GM19324 (cell line): Measurements from ENCODE around the gene UBE2QL1.

Experiments
- ATAC-seq: cut with Tn5 transposase; IDR thresholded peaks from one replicate; pipeline ENCODE4 v1.9.1; 2021; ENCODE audit warnings: mild to moderate bottlenecking, moderate library complexity; ENCODE audit not compliant: unreplicated experiment, low FRiP score

Gene UBE2QL1

GRCh38 chr5:6471252-6471651 is 22.6 kb downstream of the UBE2QL1 start:
- ATAC-seq, result no peak

- no peak for ATAC-seq
Measured at GRCh38 chr5:6472792-6473191, 24.1 kb downstream of the UBE2QL1 start.

GRCh38 chr5:6473284-6473683 is 24.6 kb downstream of the UBE2QL1 start:
- ATAC-seq, result no peak

GRCh38 chr5:6475626-6476312 is 27.1 kb downstream of the UBE2QL1 start:
- no peak for ATAC-seq

GRCh38 chr5:6476313-6476661 is 27.6 kb downstream of the UBE2QL1 start:
- no peak for ATAC-seq

- ATAC-seq, result no peak
Measured at GRCh38 chr5:6478793-6479192, 30.1 kb downstream of the UBE2QL1 start.

GRCh38 chr5:6480133-6481051 is 31.7 kb downstream of the UBE2QL1 start:
- ATAC-seq, result no peak

- no peak for ATAC-seq
Measured at GRCh38 chr5:6482735-6483134, 34.1 kb downstream of the UBE2QL1 start.

GRCh38 chr5:6483880-6484382 is 35.3 kb downstream of the UBE2QL1 start:
- peak; percentile 84 for ATAC-seq

- no peak for ATAC-seq
Measured at GRCh38 chr5:6484446-6484845, 35.8 kb downstream of the UBE2QL1 start.

- ATAC-seq, result no peak
Measured at GRCh38 chr5:6484899-6485298, 36.2 kb downstream of the UBE2QL1 start.

- no peak for ATAC-seq
Measured at GRCh38 chr5:6485441-6485840, 36.8 kb downstream of the UBE2QL1 start.

GRCh38 chr5:6486074-6486473 is 37.4 kb downstream of the UBE2QL1 start:
- no peak for ATAC-seq

GRCh38 chr5:6487081-6487480 is 38.4 kb downstream of the UBE2QL1 start:
- ATAC-seq, result no peak

GRCh38 chr5:6488021-6488420 is 39.4 kb downstream of the UBE2QL1 start:
- no peak for ATAC-seq

GRCh38 chr5:6489643-6490185 is 41.1 kb downstream of the UBE2QL1 start:
- ATAC-seq, result no peak

- no peak for ATAC-seq
Measured at GRCh38 chr5:6490246-6490645, 41.6 kb downstream of the UBE2QL1 start.

GRCh38 chr5:6490693-6491092 is 42.0 kb downstream of the UBE2QL1 start:
- no peak for ATAC-seq

- no peak for ATAC-seq
Measured at GRCh38 chr5:6491196-6491918, 42.7 kb downstream of the UBE2QL1 start.

GRCh38 chr5:6491919-6492290 is 43.2 kb downstream of the UBE2QL1 start:
- ATAC-seq, result no peak

GRCh38 chr5:6492934-6493333 is 44.3 kb downstream of the UBE2QL1 start:
- ATAC-seq, result no peak
